Right lobe of liver (tissue), 6 donors: ENCODE measurements around the gene HSF4. TPM values are rescaled to one million over a fixed set of nuclear protein-coding genes. Genes with fewer than 3 reads are reported as not detected.

ENCODE experiments used
- ATAC-seq, 4 donors: fragments of 200-7000 bp; cut with Tn5 transposase; one replicate each; pipeline ENCODE4 v1.9.1; 2020; ENCODE audit warnings: mild to moderate bottlenecking in 4 of 4, moderate library complexity in 4 of 4
- DNase-seq, 3 donors: peaks; one replicate each; pipeline ENCODE4 v3.0.0-alpha.2; 2020
- H3K27ac ChIP-seq, 3 donors: fragments of 200-600 bp; one replicate each; pipeline ENCODE4 v1.8.0; 2022
- H3K27me3 ChIP-seq, 2 donors: fragments of 200-600 bp; one replicate each; pipeline ENCODE4 v1.8.0; 2022
- H3K36me3 ChIP-seq, 4 donors: fragments of 200-600 bp; sonication (generic) in 1 of 4; one replicate each; pipeline versions ENCODE4 v1.5.1 to v1.8.0; 2017 to 2022; ENCODE audit warnings: control low read depth in 1 of 4
- H3K4me1 ChIP-seq, 4 donors: fragments of 200-600 bp; sonication (generic) in 1 of 4; one replicate each; pipeline versions ENCODE4 v1.5.1 to v1.8.0; 2017 to 2022; ENCODE audit warnings: control low read depth in 1 of 4
- H3K4me3 ChIP-seq, 3 donors: fragments of 200-600 bp; one replicate each; pipeline ENCODE4 v1.8.0; 2022
- H3K9me3 ChIP-seq, 4 donors: fragments of 200-600 bp; sonication (generic) in 1 of 4; one replicate each; pipeline versions ENCODE4 v1.5.1 to v1.8.0; 2017 to 2022; ENCODE audit warnings: control low read depth in 1 of 4
- CTCF ChIP-seq, 4 donors: fragments of 200-600 bp in 3 of 4; fragments of 450-650 bp in 1 of 4; IDR thresholded peaks; one replicate each; pipeline versions ENCODE4 v1.5.1 to v1.8.0; 2016 to 2022; ENCODE audit warnings: antibody characterized with exemption in 4 of 4, mild to moderate bottlenecking in 2 of 4
- POLR2A ChIP-seq: fragments of 450-650 bp; IDR thresholded peaks from one replicate; pipeline ENCODE4 v1.6.1; 2017; ENCODE audit warnings: antibody characterized with exemption, mild to moderate bottlenecking
- WGBS: methylation state at CpG from one replicate; pipeline ENCODE4 v1.1.6; 2018; ENCODE audit warnings: low coverage, low lambda C conversion rate; ENCODE audit not compliant: insufficient coverage; ENCODE audit errors: missing lambda C conversion rate; 5-methylcytosine and 5-hydroxymethylcytosine counted together
- intact Hi-C, 2 donors: fragments of 100-400 bp; cut with DNase I; formaldehyde crosslinking; loops; one replicate each; pipeline versions ENCODE4 v1.11.2 to v1.14.1; 2022
- total RNA-seq, 6 experiments: library from RNA; depleted of rRNA in 2 of 6; stranded (reverse); fragments of >200 nt in 2 of 6; fragmentation: NEBNext Ultra II Directional in 3 of 6; extraction: Animal tissue kit (Norgen Biotek cat#: 25700) in 3 of 6; gene quantifications; one replicate each; pipeline versions ENCODE4 v1.1.0 to v1.2.4, GENCODE V29; 2016 to 2023
- donor health status: DM: no; HTN: yes; CAD: no.
- donor health status: DM: no; HTN: no; CAD: no.
- donor health status: DM: no; HTN: no; CAD: no.
- donor health status: DM: no; HTN: yes; CAD: no.
- donor health status: DM: no; HTN: yes; CAD: no.

Gene HSF4
- total RNA-seq, 6 experiments from 2014 or later: 10.4 to 44.1 (median 30.1) TPM

- DNase-seq: no peak
- Histone ChIP-seq H3K4me3 (no peak overlapping the region), H3K36me3 (peaks cover 0 to 41% (median 18%) of the 10 kb centered on the region in 4 donors), H3K27ac (no peak overlapping the region), H3K4me1 (peaks cover 0 to 30% (median 6%) of the 10 kb centered on the region in 4 donors), H3K9me3 (no peaks in the 10 kb centered on the region), H3K27me3 (no peaks in the 10 kb centered on the region)
- WGBS: 93% methylated on average over 2 of the region's 6 CpGs
- ATAC-seq: no peak
- TF ChIP-seq CTCF (IDR thresholded peaks at IDR 0.05) (no peak), POLR2A (no peak)
- intact Hi-C loops: no loop called here
Measured at GRCh38 chr16:67194260-67194659, 29.7 kb downstream of the HSF4 start.

- intact Hi-C loops: loop anchor here in 1 of 2 donors (5.0 kb wide), 1 partner anchor 37 kb away; no protein-coding TSS in a partner anchor
- no peak for DNase-seq
- Histone ChIP-seq H3K27me3 (no peaks in the 10 kb centered on the region), H3K4me3 (no peak overlapping the region), H3K9me3 (no peaks in the 10 kb centered on the region), H3K4me1 (peaks cover 0 to 31% (median 6%) of the 10 kb centered on the region in 4 donors), H3K27ac (no peak overlapping the region), H3K36me3 (peaks cover 0 to 41% (median 18%) of the 10 kb centered on the region in 4 donors)
- ATAC-seq: no peak
- 80% methylated on average over 1 of the region's 5 CpGs for WGBS
- TF ChIP-seq CTCF (IDR thresholded peaks at IDR 0.05) (no peak), POLR2A (no peak)
Measured at GRCh38 chr16:67195676-67196075, 31.1 kb downstream of the HSF4 start.

- DNase-seq (no peak), ATAC-seq (no peak)
- WGBS: no CpG with 5 or more reads among the region's 1 CpG
- no peak overlapping the region for H3K4me3 ChIP-seq
- intact Hi-C loops: loop anchor here in 1 of 2 donors (5.0 kb wide), 1 partner anchor 35 kb away; no protein-coding TSS in a partner anchor
- TF ChIP-seq POLR2A (no peak), CTCF (IDR thresholded peaks at IDR 0.05) (no peak)
- H3K9me3 ChIP-seq: no peaks in the 10 kb centered on the region
- H3K27ac ChIP-seq: no peak overlapping the region
- peaks cover 0 to 41% (median 18%) of the 10 kb centered on the region in 4 donors for H3K36me3 ChIP-seq
- H3K27me3 ChIP-seq: no peaks in the 10 kb centered on the region
- peaks cover 0 to 24% (median 6%) of the 10 kb centered on the region in 4 donors for H3K4me1 ChIP-seq
Measured at GRCh38 chr16:67196881-67197280, 32.3 kb downstream of the HSF4 start.

GRCh38 chr16:67197704-67198103 lies 33.2 kb downstream of the HSF4 start:
- TF ChIP-seq POLR2A: no peak
- no peak for TF ChIP-seq CTCF (IDR thresholded peaks at IDR 0.05)
- ATAC-seq (no peak), DNase-seq (no peak)
- Histone ChIP-seq H3K9me3 (no peaks in the 10 kb centered on the region), H3K36me3 (peaks cover 0 to 44% (median 18%) of the 10 kb centered on the region in 4 donors), H3K27me3 (no peaks in the 10 kb centered on the region), H3K4me1 (peaks cover 0 to 21% (median 5%) of the 10 kb centered on the region in 4 donors), H3K27ac (no peak overlapping the region), H3K4me3 (no peak overlapping the region)
- intact Hi-C loops: loop anchor here in 1 of 2 donors (5.0 kb wide), 1 partner anchor 35 kb away; no protein-coding TSS in a partner anchor
- 40% methylated on average over 1 of the region's 6 CpGs for WGBS
